A673 (cell line): ENCODE measurements around the gene MYH10.

ENCODE experiments used
- CTCF ChIP-seq: fragments of 300-800, 200-600 bp; sonication (generic); conservative IDR thresholded peaks from 2 replicates; pipeline ENCODE4 v1.5.1; 2017; ENCODE audit warnings: low read depth, mild to moderate bottlenecking, antibody characterized with exemption, low read length, moderate library complexity, mixed read lengths
- EZH2 ChIP-seq: fragments of 200-600 bp; sonication (generic); IDR thresholded peaks from 2 replicates; pipeline ENCODE4 v1.6.1; 2017; ENCODE audit warnings: borderline replicate concordance, low read depth, mild to moderate bottlenecking, mixed read lengths, antibody characterized with exemption, low read length; ENCODE audit not compliant: poor library complexity, severe bottlenecking

- TF ChIP-seq EZH2 = no peak
- no peak for TF ChIP-seq CTCF
Measured at GRCh38 chr17:8599351-8600011, 31.0 kb downstream of the MYH10 start.
